Esophagus muscularis mucosa (tissue), 3 donors: ENCODE data around the gene ABI3.

Experiments
- CTCF ChIP-seq, 3 experiments: fragments of 200-600 bp in 2 of 3; fragments of 450-650 bp in 1 of 3; sonication (generic) in 2 of 3; IDR thresholded peaks; one replicate each; pipeline ENCODE4 v1.5.1; 2017 to 2019; ENCODE audit warnings: antibody characterized with exemption in 3 of 3, mild to moderate bottlenecking in 2 of 3, moderate library complexity in 1 of 3
- POLR2A ChIP-seq: fragments of 450-650 bp; IDR thresholded peaks from one replicate; pipeline ENCODE4 v1.6.1; 2017; ENCODE audit warnings: antibody characterized with exemption, moderate library complexity, mild to moderate bottlenecking, low read depth

GRCh38 chr17:49255125-49255524, 44.6 kb downstream of the ABI3 start:
- TF ChIP-seq CTCF (IDR thresholded peaks at IDR 0.05) (no peak), POLR2A (no peak)
